GM12801 (cell line): ENCODE data around the gene SGPP1.

Experiments
- TF ChIP-seq, protein P1 (sequence below): IDR thresholded peaks from one replicate; pipeline ENCODE4 v1.5.1; 2011; ENCODE audit warnings: control low read depth; ENCODE audit not compliant: insufficient read length; ENCODE audit errors: extremely low read depth

The SGPP1 gene

DNA sequence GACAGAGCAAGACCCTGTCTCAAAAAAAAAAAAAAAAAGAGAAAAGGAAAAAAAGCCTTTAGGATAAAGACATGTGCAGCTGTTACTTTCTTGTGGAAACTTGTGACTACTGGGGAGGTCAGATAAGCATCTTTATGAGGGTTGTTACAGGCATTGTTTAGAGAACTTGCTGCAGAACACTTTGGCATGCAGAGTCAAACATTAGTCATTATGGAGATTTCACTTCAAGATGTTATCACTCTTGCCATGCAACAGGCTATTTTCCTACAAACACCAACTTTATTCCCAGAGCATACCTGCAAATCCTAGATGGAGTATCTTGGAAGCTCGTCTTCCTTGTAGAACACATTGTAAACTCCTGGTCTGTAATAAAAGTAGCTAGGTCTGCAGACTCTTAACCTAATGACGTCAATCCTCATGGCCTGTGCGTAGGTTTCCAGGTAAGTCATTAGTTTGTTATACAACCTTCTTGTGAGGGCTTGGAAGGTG, 49.9 kb downstream of the SGPP1 start:
- TF ChIP-seq, protein P1, sequence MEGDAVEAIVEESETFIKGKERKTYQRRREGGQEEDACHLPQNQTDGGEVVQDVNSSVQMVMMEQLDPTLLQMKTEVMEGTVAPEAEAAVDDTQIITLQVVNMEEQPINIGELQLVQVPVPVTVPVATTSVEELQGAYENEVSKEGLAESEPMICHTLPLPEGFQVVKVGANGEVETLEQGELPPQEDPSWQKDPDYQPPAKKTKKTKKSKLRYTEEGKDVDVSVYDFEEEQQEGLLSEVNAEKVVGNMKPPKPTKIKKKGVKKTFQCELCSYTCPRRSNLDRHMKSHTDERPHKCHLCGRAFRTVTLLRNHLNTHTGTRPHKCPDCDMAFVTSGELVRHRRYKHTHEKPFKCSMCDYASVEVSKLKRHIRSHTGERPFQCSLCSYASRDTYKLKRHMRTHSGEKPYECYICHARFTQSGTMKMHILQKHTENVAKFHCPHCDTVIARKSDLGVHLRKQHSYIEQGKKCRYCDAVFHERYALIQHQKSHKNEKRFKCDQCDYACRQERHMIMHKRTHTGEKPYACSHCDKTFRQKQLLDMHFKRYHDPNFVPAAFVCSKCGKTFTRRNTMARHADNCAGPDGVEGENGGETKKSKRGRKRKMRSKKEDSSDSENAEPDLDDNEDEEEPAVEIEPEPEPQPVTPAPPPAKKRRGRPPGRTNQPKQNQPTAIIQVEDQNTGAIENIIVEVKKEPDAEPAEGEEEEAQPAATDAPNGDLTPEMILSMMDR, result no peak

DNA sequence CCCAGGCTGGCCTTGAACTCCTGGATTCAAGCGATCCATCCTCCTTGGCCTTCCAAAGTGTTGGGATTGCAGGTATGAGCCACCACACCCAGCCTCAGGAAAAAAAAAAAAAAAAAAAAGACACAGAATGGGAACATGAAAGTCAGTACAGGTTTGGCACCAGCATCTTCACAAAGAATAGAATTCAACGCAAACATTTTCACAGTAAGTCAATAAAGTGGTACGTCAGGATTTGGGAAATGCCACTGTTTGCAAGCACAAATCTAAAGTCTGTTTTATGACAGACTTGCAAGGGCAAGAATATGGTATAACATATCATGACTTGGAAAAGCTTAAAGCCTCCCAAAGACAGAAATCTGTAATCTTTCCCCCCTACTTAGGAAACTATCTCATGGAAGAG, 51.2 kb downstream of the SGPP1 start:
- TF ChIP-seq, protein P1, result no peak

DNA sequence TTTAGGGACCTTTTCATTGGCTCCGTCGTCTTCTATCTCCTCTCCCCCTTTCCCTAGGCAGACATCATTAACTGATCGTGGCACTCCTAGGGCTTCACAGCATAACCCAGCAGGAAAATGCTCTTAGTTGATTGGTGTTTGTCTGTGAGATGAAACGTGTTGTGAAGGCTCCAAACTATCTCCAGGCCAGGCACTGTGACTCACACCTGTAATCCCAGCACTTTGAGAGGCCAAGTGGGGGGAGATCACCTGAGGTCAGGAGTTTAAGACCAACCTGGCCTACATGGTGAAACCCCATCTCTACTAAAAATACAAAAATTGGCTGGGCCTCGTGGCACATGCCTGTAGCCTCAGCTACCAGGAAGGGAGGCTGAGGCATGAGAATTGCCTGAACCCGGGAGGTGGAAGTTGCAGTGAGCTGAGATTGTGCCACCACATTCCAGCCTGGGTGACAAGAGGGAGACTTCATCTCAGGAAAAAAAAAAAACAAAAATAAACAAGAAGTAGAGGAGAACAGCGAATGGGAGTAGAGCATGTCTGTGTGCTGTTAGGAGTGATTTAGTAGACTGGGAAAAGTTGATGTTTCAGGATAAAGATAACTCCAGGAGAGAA, 53.9 kb downstream of the SGPP1 start:
- TF ChIP-seq, protein P1, result no peak

DNA sequence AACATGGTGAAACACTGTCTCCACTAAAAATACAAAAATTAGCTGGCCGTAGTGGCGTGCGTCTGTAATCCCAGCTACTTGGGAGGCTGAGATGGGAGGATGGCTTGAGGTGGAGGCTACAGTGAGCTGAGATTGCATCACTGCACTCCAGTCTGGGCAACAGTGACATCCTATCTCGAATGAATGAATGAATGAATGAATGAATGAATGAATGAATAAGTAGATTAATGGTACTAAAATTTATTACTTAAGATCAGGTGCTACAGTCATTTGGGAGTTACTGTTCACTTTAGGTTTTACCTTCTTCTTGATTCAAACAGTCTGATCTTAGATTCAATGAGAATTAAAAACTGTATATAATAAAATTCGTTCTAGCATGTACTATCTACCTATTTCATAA, 54.6 kb downstream of the SGPP1 start:
- TF ChIP-seq, protein P1, result no peak

DNA sequence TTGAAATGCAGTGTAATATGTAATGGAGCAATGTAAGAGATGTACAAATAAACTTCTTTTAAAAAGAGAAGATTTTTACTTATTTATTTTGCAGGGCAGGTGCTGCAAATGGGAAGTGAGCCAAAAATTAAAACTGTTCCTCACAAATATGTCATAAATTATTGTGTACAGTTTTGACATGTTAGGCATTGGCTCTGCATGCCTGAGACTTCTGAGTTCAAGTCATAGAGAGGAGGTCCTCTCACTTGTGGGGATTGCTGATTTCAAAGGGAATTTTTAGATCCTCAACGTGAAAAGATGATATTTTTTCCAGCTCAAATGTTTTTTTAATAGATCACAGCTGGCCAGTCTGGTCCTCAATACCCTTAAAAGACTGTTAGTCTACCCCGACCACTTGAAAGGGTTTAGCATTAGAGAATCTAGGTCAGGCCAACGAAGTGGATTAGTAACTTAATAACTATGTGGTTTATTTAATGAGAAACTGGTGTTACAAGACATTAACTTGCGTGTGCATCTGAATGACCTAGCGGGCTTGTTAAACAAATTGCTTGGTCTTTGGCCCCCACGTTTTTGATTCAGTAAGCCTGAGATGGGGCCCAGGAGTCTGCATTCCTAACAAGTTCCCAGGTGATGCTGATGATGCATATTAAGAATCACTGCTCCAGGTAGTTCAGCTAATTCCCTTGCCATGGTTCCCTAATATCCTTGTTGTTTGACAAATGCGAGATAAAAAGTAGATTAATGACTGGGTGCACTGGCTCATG, 55.3 kb downstream of the SGPP1 start:
- TF ChIP-seq, protein P1, result no peak

DNA sequence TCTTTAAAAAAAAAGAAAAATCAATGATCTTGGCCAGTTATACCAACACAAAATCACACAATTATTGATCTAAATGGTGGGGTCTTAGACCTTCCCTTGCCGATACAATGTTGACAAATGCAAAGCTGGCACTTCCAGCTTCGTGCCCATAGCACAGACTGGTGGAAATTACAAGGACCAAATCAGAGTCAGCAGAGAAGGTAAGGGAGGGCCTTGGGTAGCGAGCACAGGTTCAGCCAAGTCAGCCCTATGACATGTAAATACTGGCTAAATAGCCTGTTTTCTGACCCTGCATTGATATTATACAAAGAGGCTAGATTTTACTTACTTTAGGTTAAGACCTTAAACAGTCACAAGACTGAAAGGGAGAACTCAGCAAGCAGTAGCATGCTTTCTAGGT, 55.9 kb downstream of the SGPP1 start:
- TF ChIP-seq, protein P1, result no peak

DNA sequence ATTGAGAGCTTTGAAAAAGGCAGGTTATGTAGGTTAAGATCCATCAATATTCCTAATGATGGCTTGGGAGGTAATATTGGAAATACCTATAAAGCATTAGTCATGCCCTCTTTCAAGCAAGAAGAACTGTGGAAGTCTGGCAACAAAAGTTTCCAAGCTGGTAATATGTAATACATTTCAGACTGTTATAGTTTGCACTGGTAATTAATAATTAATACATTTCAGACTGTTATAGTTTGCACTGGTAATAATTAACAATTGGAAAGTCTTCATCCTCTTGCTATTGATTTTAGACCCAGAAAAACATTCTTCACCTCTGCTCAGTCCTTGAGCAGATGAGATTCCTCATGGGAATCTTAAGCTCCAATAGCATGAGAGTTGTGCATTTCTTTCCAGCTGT, 57.2 kb downstream of the SGPP1 start:
- TF ChIP-seq, protein P1, result no peak
